Measurements from ENCODE around the gene FOXK1.
"Not testable (repeated sequence)": the region's sequence is repeated elsewhere in the genome, so short reads cannot be mapped to it uniquely, and the experiment has no call there.

Gene FOXK1

GRCh38 chr7:4683043-4683883 is 1.2 kb downstream of the FOXK1 start:
- H3K4me1 Mint-ChIP-seq (ENCODE audit: low read depth) = peaks cover 23% of the 10 kb centered on the region
- H3K27ac Mint-ChIP-seq = peak overlapping the region; percentile 100
- H3K9me3 Mint-ChIP-seq = no peaks in the 10 kb centered on the region
- peaks cover 13% of the 10 kb centered on the region for H3K36me3 Mint-ChIP-seq (ENCODE audit: low read depth)
- peak overlapping the region; percentile 99 for H3K4me3 Mint-ChIP-seq
- H3K27me3 Mint-ChIP-seq (ENCODE audit: low read depth) = no peaks in the 10 kb centered on the region

- Mint-ChIP-seq H3K9me3 (no peaks in the 10 kb centered on the region), H3K4me1 (ENCODE audit: low read depth) (peaks cover 28% of the 10 kb centered on the region), H3K27me3 (ENCODE audit: low read depth) (no peaks in the 10 kb centered on the region), H3K4me3 (peak overlapping the region; percentile 99), H3K27ac (peak overlapping the region; percentile 100), H3K36me3 (ENCODE audit: low read depth) (peaks cover 13% of the 10 kb centered on the region)
Measured at GRCh38 chr7:4683884-4684565, 1.9 kb downstream of the FOXK1 start.

GRCh38 chr7:4684846-4685245 is 2.8 kb downstream of the FOXK1 start:
- Mint-ChIP-seq H3K27ac (peak overlapping the region; percentile 100), H3K27me3 (ENCODE audit: low read depth) (no peaks in the 10 kb centered on the region), H3K36me3 (ENCODE audit: low read depth) (peaks cover 13% of the 10 kb centered on the region)

GRCh38 chr7:4685676-4686075 is 3.6 kb downstream of the FOXK1 start:
- H3K36me3 Mint-ChIP-seq (ENCODE audit: low read depth) = peaks cover 13% of the 10 kb centered on the region
- peaks cover 28% of the 10 kb centered on the region for H3K4me1 Mint-ChIP-seq (ENCODE audit: low read depth)
- H3K27me3 Mint-ChIP-seq (ENCODE audit: low read depth); H3K27ac Mint-ChIP-seq; H3K9me3 Mint-ChIP-seq; H3K4me3 Mint-ChIP-seq: not testable (repeated sequence)

More at GRCh38 chr7:4684846-4685245, 2.8 kb downstream of the FOXK1 start:
- Mint-ChIP-seq H3K9me3 (no peaks in the 10 kb centered on the region), H3K4me1 (ENCODE audit: low read depth) (peaks cover 26% of the 10 kb centered on the region), H3K4me3 (peak overlapping the region; percentile 99)

GRCh38 chr7:4687956-4688355 is 5.9 kb downstream of the FOXK1 start:
- Mint-ChIP-seq H3K4me1 (ENCODE audit: low read depth) (peaks cover 25% of the 10 kb centered on the region), H3K9me3 (no peaks in the 10 kb centered on the region), H3K36me3 (ENCODE audit: low read depth) (peaks cover 11% of the 10 kb centered on the region), H3K27ac (no peak overlapping the region), H3K27me3 (ENCODE audit: low read depth) (no peaks in the 10 kb centered on the region), H3K4me3 (no peak overlapping the region)

GRCh38 chr7:4689151-4689550 is 7.1 kb downstream of the FOXK1 start:
- H3K27me3 Mint-ChIP-seq (ENCODE audit: low read depth) = no peaks in the 10 kb centered on the region
- H3K9me3 Mint-ChIP-seq = no peaks in the 10 kb centered on the region
- H3K4me1 Mint-ChIP-seq (ENCODE audit: low read depth) = peaks cover 22% of the 10 kb centered on the region
- no peak overlapping the region for H3K4me3 Mint-ChIP-seq
- H3K27ac Mint-ChIP-seq = no peak overlapping the region
- peaks cover 8% of the 10 kb centered on the region for H3K36me3 Mint-ChIP-seq (ENCODE audit: low read depth)

GRCh38 chr7:4689668-4690067 is 7.6 kb downstream of the FOXK1 start:
- peaks cover 17% of the 10 kb centered on the region for H3K4me1 Mint-ChIP-seq (ENCODE audit: low read depth)
- no peaks in the 10 kb centered on the region for H3K27me3 Mint-ChIP-seq (ENCODE audit: low read depth)
- no peak overlapping the region for H3K4me3 Mint-ChIP-seq
- peaks cover 6% of the 10 kb centered on the region for H3K36me3 Mint-ChIP-seq (ENCODE audit: low read depth)
- H3K27ac Mint-ChIP-seq = peak overlapping the region; percentile 49
- H3K9me3 Mint-ChIP-seq = no peaks in the 10 kb centered on the region

- H3K27me3 Mint-ChIP-seq (ENCODE audit: low read depth) = no peaks in the 10 kb centered on the region
- H3K36me3 Mint-ChIP-seq (ENCODE audit: low read depth) = peaks cover 3% of the 10 kb centered on the region
- H3K27ac Mint-ChIP-seq = no peak overlapping the region
- no peak overlapping the region for H3K4me3 Mint-ChIP-seq
- H3K9me3 Mint-ChIP-seq = no peaks in the 10 kb centered on the region
- peaks cover 16% of the 10 kb centered on the region for H3K4me1 Mint-ChIP-seq (ENCODE audit: low read depth)
Measured at GRCh38 chr7:4690953-4691856, 9.1 kb downstream of the FOXK1 start.

GRCh38 chr7:4692055-4692454 is 10.0 kb downstream of the FOXK1 start:
- Mint-ChIP-seq H3K4me3 (no peak overlapping the region), H3K36me3 (ENCODE audit: low read depth) (peaks cover 3% of the 10 kb centered on the region), H3K27me3 (ENCODE audit: low read depth) (no peaks in the 10 kb centered on the region), H3K9me3 (no peaks in the 10 kb centered on the region), H3K4me1 (ENCODE audit: low read depth) (peaks cover 13% of the 10 kb centered on the region), H3K27ac (no peak overlapping the region)

- H3K27me3 Mint-ChIP-seq (ENCODE audit: low read depth); H3K4me3 Mint-ChIP-seq; H3K36me3 Mint-ChIP-seq (ENCODE audit: low read depth); H3K9me3 Mint-ChIP-seq; H3K27ac Mint-ChIP-seq: not testable (repeated sequence)
- peaks cover 13% of the 10 kb centered on the region for H3K4me1 Mint-ChIP-seq (ENCODE audit: low read depth)
Measured at GRCh38 chr7:4692622-4693021, 10.5 kb downstream of the FOXK1 start.

- Mint-ChIP-seq H3K27me3 (ENCODE audit: low read depth) (no peaks in the 10 kb centered on the region), H3K4me3 (no peak overlapping the region), H3K9me3 (no peaks in the 10 kb centered on the region), H3K36me3 (ENCODE audit: low read depth) (no peaks in the 10 kb centered on the region), H3K27ac (no peak overlapping the region), H3K4me1 (ENCODE audit: low read depth) (peaks cover 11% of the 10 kb centered on the region)
Measured at GRCh38 chr7:4693152-4693551, 11.1 kb downstream of the FOXK1 start.

GRCh38 chr7:4693749-4694148 is 11.7 kb downstream of the FOXK1 start:
- Mint-ChIP-seq H3K36me3 (ENCODE audit: low read depth) (no peaks in the 10 kb centered on the region), H3K4me3 (no peak overlapping the region), H3K4me1 (ENCODE audit: low read depth) (peaks cover 8% of the 10 kb centered on the region), H3K27ac (no peak overlapping the region), H3K27me3 (ENCODE audit: low read depth) (no peaks in the 10 kb centered on the region), H3K9me3 (no peaks in the 10 kb centered on the region)

GRCh38 chr7:4694305-4694704 is 12.2 kb downstream of the FOXK1 start:
- Mint-ChIP-seq H3K27me3 (ENCODE audit: low read depth) (no peaks in the 10 kb centered on the region), H3K9me3 (no peaks in the 10 kb centered on the region), H3K27ac (no peak overlapping the region), H3K4me3 (no peak overlapping the region), H3K4me1 (ENCODE audit: low read depth) (peaks cover 6% of the 10 kb centered on the region), H3K36me3 (ENCODE audit: low read depth) (no peaks in the 10 kb centered on the region)

- Mint-ChIP-seq H3K9me3 (no peaks in the 10 kb centered on the region), H3K27ac (no peak overlapping the region), H3K4me1 (ENCODE audit: low read depth) (peaks cover 6% of the 10 kb centered on the region), H3K36me3 (ENCODE audit: low read depth) (no peaks in the 10 kb centered on the region), H3K27me3 (ENCODE audit: low read depth) (no peaks in the 10 kb centered on the region), H3K4me3 (no peak overlapping the region)
Measured at GRCh38 chr7:4698707-4699275, 16.7 kb downstream of the FOXK1 start.
